K562 (cell line): ENCODE results near the gene POLR1B. TPM values are rescaled to one million over a fixed set of nuclear protein-coding genes. Genes with fewer than 3 reads are reported as not detected.

Source experiments
- ATAC-seq: fragments of 200-7000 bp; cut with Tn5 transposase; 3 replicates; pipeline ENCODE4 v1.9.1; 2020; ENCODE audit warnings: moderate library complexity
- BruUV-seq: library from RNA; stranded (reverse); fragments of 400-500 nt; replicated peaks from 2 replicates; lab custom pipeline; 2021; lab: Mats Ljungman, UMichigan
- CTCF ChIA-PET: fragments of 300-600 bp; formaldehyde crosslinking; extraction: SDS; loops from one replicate; lab custom pipeline; 2021; ENCODE audit warnings: low intra/inter-chr PET ratio; lab: Yijun Ruan, JAX
- POLR2A ChIA-PET: fragments of 300-600, 350-650 bp; sonication (Branson Sonifier 250); formaldehyde crosslinking; extraction: SDS; loops from one replicate; lab custom pipeline; 2021; ENCODE audit warnings: antibody characterized with exemption, inconsistent platforms; lab: Yijun Ruan, JAX
- DNase-seq, 4 experiments: peaks; one replicate each; pipeline versions ENCODE4 v3.0.0 to v3.0.0-alpha.2; 2011 to 2018; ENCODE audit warnings: low spot score in 3 of 4, mixed read lengths in 3 of 4; ENCODE audit errors: extremely low read depth in 1 of 4
- FAIRE-seq: peaks from 2 replicates; lab custom pipeline; 2011; peaks lifted over from hg19 to GRCh38; lab: Jason Lieb, UNC
- H2AFZ ChIP-seq: 2 replicates; pipeline ENCODE4 v1.6.0; 2011; ENCODE audit warnings: low read depth, low read length, control low read depth, inconsistent platforms
- H3K27ac ChIP-seq: fragments of 200-600 bp; 3 replicates; pipeline ENCODE4 v1.8.0; 2011; ENCODE audit warnings: low read depth, mild to moderate bottlenecking, control low read depth, inconsistent platforms, low read length, moderate library complexity, mixed read lengths; ENCODE audit errors: extremely low read depth
- H3K27me3 ChIP-seq, 2 experiments: fragments of 300-600 bp in 1 of 2; 2 replicates in 1 of 2; 3 replicates in 1 of 2; pipeline versions ENCODE4 v1.6.0 to v1.8.0; 2011; ENCODE audit warnings: inconsistent platforms in 2 of 2, low read length in 2 of 2, mild to moderate bottlenecking in 1 of 2, mixed read lengths in 1 of 2, moderate library complexity in 1 of 2; ENCODE audit not compliant: control insufficient read depth in 2 of 2, insufficient read depth in 2 of 2
- H3K36me3 ChIP-seq: fragments of 300-600 bp; 3 replicates; pipeline ENCODE4 v1.8.0; 2011; ENCODE audit warnings: mild to moderate bottlenecking, low read length, inconsistent platforms; ENCODE audit not compliant: control insufficient read depth, insufficient read depth
- H3K4me1 ChIP-seq, 2 experiments: fragments of 200-600 bp in 1 of 2; replicated peaks in 1 of 2; 2 replicates in 1 of 2; 3 replicates in 1 of 2; pipeline versions ENCODE4 v1.5.1 to v1.8.0; 2011; ENCODE audit warnings: inconsistent platforms in 2 of 2, low read length in 2 of 2, mild to moderate bottlenecking in 1 of 2, mixed read lengths in 1 of 2, moderate library complexity in 1 of 2; ENCODE audit not compliant: control insufficient read depth in 2 of 2, insufficient read depth in 2 of 2
- H3K4me2 ChIP-seq: 2 replicates; pipeline ENCODE4 v1.6.1; 2011; ENCODE audit warnings: low read length, control low read depth, inconsistent platforms, mixed read lengths; ENCODE audit not compliant: insufficient read depth
- H3K4me3 ChIP-seq: fragments of 200-600 bp; sonication (generic), shearing (Covaris generic); 2 replicates; pipeline ENCODE4 v1.5.1; 2016; ENCODE audit warnings: control low read depth, inconsistent platforms
- H3K79me2 ChIP-seq: fragments of 200-600 bp; 3 replicates; pipeline ENCODE4 v1.8.0; 2011; ENCODE audit warnings: low read length, inconsistent platforms; ENCODE audit not compliant: control insufficient read depth, insufficient read depth
- H3K9ac ChIP-seq, 2 experiments: 2 replicates each; pipeline versions ENCODE4 v1.6.0 to v1.6.1; 2011; ENCODE audit warnings: low read depth in 2 of 2, low read length in 2 of 2, control low read depth in 1 of 2, inconsistent platforms in 1 of 2, mild to moderate bottlenecking in 1 of 2, mixed read lengths in 1 of 2; ENCODE audit not compliant: insufficient read depth in 1 of 2
- H3K9me1 ChIP-seq: one replicate; pipeline ENCODE4 v1.6.0; 2011; ENCODE audit warnings: inconsistent platforms, mild to moderate bottlenecking, low read length, moderate library complexity; ENCODE audit not compliant: control insufficient read depth, insufficient read depth
- H3K9me3 ChIP-seq: replicated peaks from 2 replicates; pipeline ENCODE4 v1.5.1; 2011; ENCODE audit warnings: low read depth, low read length, inconsistent platforms; ENCODE audit not compliant: control insufficient read depth, insufficient read depth
- H4K20me1 ChIP-seq: replicated peaks from 2 replicates; pipeline ENCODE4 v1.6.1; 2011; ENCODE audit warnings: low read length, inconsistent platforms, mixed read lengths; ENCODE audit not compliant: control insufficient read depth, insufficient read depth
- AFF1 ChIP-seq, 2 experiments: fragments of 450-650 bp; IDR thresholded peaks; 2 replicates each; pipeline ENCODE4 v1.6.1; 2018; ENCODE audit warnings: mild to moderate bottlenecking in 2 of 2, low read depth in 1 of 2; ENCODE audit not compliant: partially characterized antibody in 2 of 2
- BRD9 ChIP-seq: fragments of 450-650 bp; IDR thresholded peaks from 2 replicates; pipeline ENCODE4 v1.6.1; 2018; ENCODE audit warnings: low read depth; ENCODE audit not compliant: partially characterized antibody
- C11orf30 ChIP-seq: fragments of 450-650 bp; IDR thresholded peaks from 2 replicates; pipeline ENCODE4 v1.6.1; 2016; ENCODE audit warnings: low read depth, mild to moderate bottlenecking
- CBFA2T3 ChIP-seq: fragments of 450-650 bp; IDR thresholded peaks from 2 replicates; pipeline ENCODE4 v1.6.1; 2017
- CTBP1 ChIP-seq: fragments of 450-650 bp; IDR thresholded peaks from 2 replicates; pipeline ENCODE4 v1.6.1; 2016; ENCODE audit warnings: borderline replicate concordance
- FOSL1 ChIP-seq: fragments of 200-800 bp; sonication (Bioruptor generic); conservative IDR thresholded peaks from 2 replicates; pipeline ENCODE4 v1.6.1; 2016; ENCODE audit warnings: missing genetic modification characterization, missing compliant biosample characterization
- GTF2B ChIP-seq: IDR thresholded peaks from 2 replicates; pipeline ENCODE4 v1.6.1; 2011; ENCODE audit not compliant: insufficient read length; ENCODE audit errors: extremely low read depth
- JUND ChIP-seq, 2 experiments: IDR thresholded peaks; 2 replicates in 1 of 2; 3 replicates in 1 of 2; pipeline ENCODE4 v1.6.1; 2011; ENCODE audit warnings: borderline replicate concordance in 2 of 2, low read depth in 2 of 2, low read length in 2 of 2, improper control_type of control experiment in 1 of 2, missing biosample characterization in 1 of 2, missing genetic modification characterization in 1 of 2, missing genetic modification reagents in 1 of 2
- KDM2B ChIP-seq: fragments of 250-450 bp; sonication (Bioruptor Pico); IDR thresholded peaks from 2 replicates; pipeline ENCODE4 v1.8.0; 2021; ENCODE audit warnings: mild to moderate bottlenecking, moderate library complexity
- NEUROD1 ChIP-seq: fragments of 150-350 bp; IDR thresholded peaks from 2 replicates; pipeline ENCODE4 v1.6.1; 2014; ENCODE audit warnings: borderline replicate concordance, low read length, low read depth; ENCODE audit not compliant: partially characterized antibody
- TGIF2 ChIP-seq: sonication (generic); formaldehyde crosslinking; IDR thresholded peaks from 2 replicates; pipeline ENCODE4 v1.8.1; 2022; ENCODE audit warnings: mild to moderate bottlenecking, missing genetic modification reagents, moderate library complexity
- ZNF644 ChIP-seq: fragments of 200-800 bp; sonication (Bioruptor generic); IDR thresholded peaks from 2 replicates; pipeline ENCODE4 v1.6.1; 2016; ENCODE audit warnings: low read depth, missing genetic modification characterization, missing compliant biosample characterization
- WGBS: fragments of 100-300 bp; shearing (Covaris generic); methylation state at CpG from one replicate; pipeline ENCODE4 v1.1.6; 2016; ENCODE audit warnings: low coverage, mixed read lengths; ENCODE audit not compliant: insufficient coverage; ENCODE audit errors: missing lambda C conversion rate; 5-methylcytosine and 5-hydroxymethylcytosine counted together
- in situ Hi-C: fragments of 300-500 bp; cut with MboI; formaldehyde crosslinking; loops from 4 replicates; pipeline ENCODE4 v1.15.0; 2018; ENCODE audit warnings: inconsistent platforms, mixed read lengths
- intact Hi-C: fragments of 100-400 bp; cut with micrococcal nuclease; formaldehyde crosslinking; loops from 2 replicates; pipeline ENCODE4 v1.14.2; 2022
- polyA plus RNA-seq, 8 experiments: library from polyadenylated mRNA; depleted of rRNA in 4 of 8; stranded (reverse) in 5 of 8; unstranded in 3 of 8; fragments of >200 nt; fragmentation: Nextera tagmentation in 2 of 8; fragmentation: Illumina TruSeq in 1 of 8; extraction: Ambion mirVana in 2 of 8; extraction: Trizol in 1 of 8; gene quantifications; 2 replicates each; pipeline versions ENCODE4 v1.2.1 to v1.2.3, GENCODE V29; 2011 to 2014; ENCODE audit warnings: inconsistent platforms in 1 of 8, missing spikeins in 1 of 8
- total RNA-seq, 7 experiments: library from RNA; depleted of rRNA in 6 of 7; stranded (reverse); fragments of >200 nt in 6 of 7; fragmentation: Illumina TruSeq in 2 of 7; extraction: Trizol in 2 of 7; gene quantifications; 2 replicates each; pipeline versions ENCODE4 v1.2.1 to v1.2.3, GENCODE V29; 2011 to 2021; ENCODE audit warnings: low replicate concordance in 1 of 7
- TF ChIP-seq, protein P1 (sequence below): fragments of 450-650 bp; formaldehyde crosslinking; IDR thresholded peaks from 2 replicates; pipeline ENCODE4 v1.4.0; 2020; ENCODE audit warnings: mild to moderate bottlenecking, mixed read lengths

Gene POLR1B
- total and polyA plus RNA-seq, 9 of the 15 experiments (the other 6 are each of a cell fraction or from before 2014, with no cell fraction given) = 19.8 to 55.1 (median 40.2) TPM

DNA sequence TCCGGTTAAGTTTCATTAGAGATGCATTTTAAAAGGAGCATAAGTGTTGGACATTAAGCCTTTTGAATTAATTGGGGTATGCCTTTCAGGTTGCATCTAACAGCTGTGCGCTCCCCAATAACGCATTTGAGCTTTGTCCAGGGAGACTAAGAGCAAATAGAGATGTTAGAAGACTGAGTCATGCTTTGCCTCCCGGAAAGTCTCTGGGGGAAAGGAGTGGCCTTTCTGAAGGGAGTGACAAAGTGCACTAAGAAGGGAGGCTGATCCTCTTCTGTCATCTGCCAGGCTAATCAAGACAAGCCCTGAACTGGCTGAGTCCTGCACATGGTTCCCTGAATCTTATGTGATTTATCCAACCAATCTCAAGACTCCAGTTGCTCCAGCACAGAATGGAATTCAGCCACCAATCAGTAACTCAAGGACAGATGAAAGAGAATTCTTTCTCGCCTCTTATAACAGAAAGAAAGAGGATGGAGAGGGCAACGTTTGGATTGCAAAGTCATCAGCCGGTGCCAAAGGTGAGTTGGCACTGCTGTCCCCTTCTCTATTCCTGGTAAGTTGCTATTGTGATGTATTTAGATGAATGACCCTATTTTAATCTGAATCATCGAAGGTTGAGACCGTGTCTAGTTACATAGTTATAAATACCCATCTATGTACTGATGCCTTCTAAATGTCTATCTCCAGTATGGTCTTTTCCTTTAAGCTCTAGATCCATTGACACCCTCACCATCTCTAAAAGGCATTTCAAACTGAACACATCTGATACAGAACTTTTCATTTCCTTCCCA, 48.2 kb upstream of the POLR1B start:
- H2AFZ ChIP-seq = no peak overlapping the region
- BruUV-seq = TSS peak; percentile 20
- ChIA-PET POLR2A (interaction anchor here (1.7 kb wide), 1 partner anchor 16 kb away, joined by 6 read pairs; no protein-coding TSS in a partner anchor), CTCF (no interaction called here)
- no peaks in the 10 kb centered on the region for H3K9me3 ChIP-seq
- 63% methylated on average over 7 of the region's 9 CpGs for WGBS
- in situ Hi-C loops = loop anchor here (25.0 kb wide), 1 partner anchor 232 kb away; the partner anchor contains the start of gene ZC3H8
- H3K9ac ChIP-seq = no peak overlapping the region
- H3K79me2 ChIP-seq = peaks cover 16% of the 10 kb centered on the region
- peak overlapping the region; percentile 64; the same call in 2 of the 3 replicates for H3K27ac ChIP-seq
- ATAC-seq (peak; percentile 81), DNase-seq (peak; percentile 37 to 62 (median 52)), FAIRE-seq (peak; percentile 6)
- H3K27me3 ChIP-seq = no peaks in the 10 kb centered on the region
- no peaks in the 10 kb centered on the region for H3K9me1 ChIP-seq
- H4K20me1 ChIP-seq = no peaks in the 10 kb centered on the region
- H3K4me1 ChIP-seq = peaks cover 6 to 16% of the 10 kb centered on the region in 2 experiments; a peak in 4 of 5 replicates
- no peak overlapping the region for H3K4me3 ChIP-seq
- H3K36me3 ChIP-seq = peaks cover 41% of the 10 kb centered on the region
- intact Hi-C loops = no loop called here
- no peak overlapping the region for H3K4me2 ChIP-seq
- TF ChIP-seq BRD9 = no peak
- TF ChIP-seq FOSL1 (tag) = peak; percentile 65
- TF ChIP-seq CBFA2T3 = peak; percentile 39; the same call in 1 of the 2 replicates
- TF ChIP-seq AFF1 (IDR thresholded peaks at IDR 0.05; ENCODE audit: low read depth in 1 of 2, partially characterized antibody in 2 of 2) = no peak
- TF ChIP-seq, protein P1, sequence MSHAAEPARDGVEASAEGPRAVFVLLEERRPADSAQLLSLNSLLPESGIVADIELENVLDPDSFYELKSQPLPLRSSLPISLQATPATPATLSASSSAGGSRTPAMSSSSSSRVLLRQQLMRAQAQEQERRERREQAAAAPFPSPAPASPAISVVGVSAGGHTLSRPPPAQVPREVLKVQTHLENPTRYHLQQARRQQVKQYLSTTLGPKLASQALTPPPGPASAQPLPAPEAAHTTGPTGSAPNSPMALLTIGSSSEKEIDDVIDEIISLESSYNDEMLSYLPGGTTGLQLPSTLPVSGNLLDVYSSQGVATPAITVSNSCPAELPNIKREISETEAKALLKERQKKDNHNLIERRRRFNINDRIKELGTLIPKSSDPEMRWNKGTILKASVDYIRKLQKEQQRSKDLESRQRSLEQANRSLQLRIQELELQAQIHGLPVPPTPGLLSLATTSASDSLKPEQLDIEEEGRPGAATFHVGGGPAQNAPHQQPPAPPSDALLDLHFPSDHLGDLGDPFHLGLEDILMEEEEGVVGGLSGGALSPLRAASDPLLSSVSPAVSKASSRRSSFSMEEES (CRISPR knock-in tag) = no peak
- TF ChIP-seq NEUROD1 = no peak
- TF ChIP-seq GTF2B = no peak
- no peak for TF ChIP-seq ZNF644 (tag)
- TF ChIP-seq CTBP1 = no peak
- TF ChIP-seq KDM2B (CRISPR knock-in tag) = no peak
- no peak for TF ChIP-seq TGIF2 (CRISPR knock-in tag)
- 0 out of 2 replicates have a peak, but pooled peaks have one; percentile 19 for TF ChIP-seq C11orf30
- peak; percentile 65; the same call in 1 of the 2 replicates for TF ChIP-seq JUND (IDR thresholded peaks at IDR 0.05; ENCODE audit: borderline replicate concordance, low read depth, low read length)
- TF ChIP-seq JUND (tag; IDR thresholded peaks at IDR 0.05; ENCODE audit: borderline replicate concordance, low read depth, low read length) = peak; percentile 46; the same call in 1 of the 3 replicates
